RWPE2 (cell line): ENCODE data around the gene BMX.

Experiments used
- ATAC-seq: fragments of 200-7000 bp; cut with Tn5 transposase; 3 replicates; pipeline ENCODE4 v1.9.1; 2021; ENCODE audit warnings: low read depth
- DNase-seq: peaks from one replicate; pipeline ENCODE4 v3.0.0-alpha.2; 2020; ENCODE audit warnings: low spot score
- H3K27ac ChIP-seq: fragments of 450-650 bp; 2 replicates; pipeline ENCODE4 v1.5.1; 2017; ENCODE audit warnings: mild to moderate bottlenecking; ENCODE audit not compliant: poor library complexity, severe bottlenecking
- H3K27me3 ChIP-seq: fragments of 250-450 bp; sonication (Bioruptor Pico); 2 replicates; pipeline ENCODE4 v1.5.1; 2021; ENCODE audit warnings: mild to moderate bottlenecking, moderate library complexity; ENCODE audit not compliant: insufficient read depth, poor library complexity, severe bottlenecking
- H3K36me3 ChIP-seq: fragments of 250-450 bp; sonication (Bioruptor Pico); 2 replicates; pipeline ENCODE4 v1.5.1; 2020; ENCODE audit warnings: low read depth, mild to moderate bottlenecking, moderate library complexity
- H3K4me1 ChIP-seq: fragments of 250-450 bp; sonication (Bioruptor Pico); 2 replicates; pipeline ENCODE4 v1.5.1; 2021; ENCODE audit warnings: mild to moderate bottlenecking, moderate library complexity; ENCODE audit not compliant: insufficient read depth, poor library complexity, severe bottlenecking
- H3K4me3 ChIP-seq: fragments of 250-450 bp; sonication (Bioruptor Pico); 2 replicates; pipeline ENCODE4 v1.5.1; 2021; ENCODE audit warnings: mild to moderate bottlenecking, moderate library complexity; ENCODE audit not compliant: severe bottlenecking
- H3K9me3 ChIP-seq: fragments of 250-450 bp; sonication (Bioruptor Pico); 2 replicates; pipeline ENCODE4 v1.5.1; 2021; ENCODE audit warnings: mild to moderate bottlenecking, moderate library complexity; ENCODE audit not compliant: severe bottlenecking
- CTCF ChIP-seq: fragments of 450-650 bp; IDR thresholded peaks from one replicate; pipeline ENCODE4 v1.5.1; 2017; ENCODE audit warnings: mild to moderate bottlenecking, moderate library complexity; ENCODE audit not compliant: poor library complexity, severe bottlenecking

The BMX gene

GRCh38 chrX:15598026-15598425 lies 97.4 kb downstream of the BMX start:
- DNase-seq (no peak), ATAC-seq (no peak)
- H3K4me1 ChIP-seq = no peaks in the 10 kb centered on the region
- no peak overlapping the region for H3K27ac ChIP-seq
- no peaks in the 10 kb centered on the region for H3K27me3 ChIP-seq
- H3K9me3 ChIP-seq = no peaks in the 10 kb centered on the region
- H3K4me3 ChIP-seq = no peak overlapping the region
- H3K36me3 ChIP-seq = no peaks in the 10 kb centered on the region
- TF ChIP-seq CTCF = no peak

GRCh38 chrX:15599461-15599860 lies 98.9 kb downstream of the BMX start:
- Histone ChIP-seq H3K4me1 (no peaks in the 10 kb centered on the region), H3K4me3 (no peak overlapping the region), H3K27ac (no peak overlapping the region), H3K9me3 (no peaks in the 10 kb centered on the region), H3K36me3 (no peaks in the 10 kb centered on the region), H3K27me3 (no peaks in the 10 kb centered on the region)
- no peak for TF ChIP-seq CTCF
- ATAC-seq (no peak), DNase-seq (no peak)

- Histone ChIP-seq H3K9me3 (no peaks in the 10 kb centered on the region), H3K4me3 (no peak overlapping the region), H3K36me3 (no peaks in the 10 kb centered on the region), H3K27ac (no peak overlapping the region), H3K4me1 (no peaks in the 10 kb centered on the region), H3K27me3 (no peaks in the 10 kb centered on the region)
- no peak for ATAC-seq
- DNase-seq = no peak
- no peak for TF ChIP-seq CTCF
Observed at GRCh38 chrX:15600049-15600448, 99.4 kb downstream of the BMX start.

- H3K27me3 ChIP-seq = no peaks in the 10 kb centered on the region
- H3K36me3 ChIP-seq = no peaks in the 10 kb centered on the region
- no peak within 1 kb of the TSS for H3K27ac ChIP-seq
- no peak for TF ChIP-seq CTCF
- DNase-seq = no peak
- H3K4me1 ChIP-seq = no peaks in the 10 kb centered on the region
- no peak within 1 kb of the TSS for H3K4me3 ChIP-seq
- H3K9me3 ChIP-seq = no peaks in the 10 kb centered on the region
- no peak for ATAC-seq
Observed at GRCh38 chrX:15600745-15601144, 100.1 kb downstream of the BMX start, which contains the start of gene ACE2. TSS of gene ACE2 (minus strand) at chrX:15600960. CDS start at chrX:15600911, 49 bp downstream.

GRCh38 chrX:15601932-15602331 lies 101.3 kb downstream of the BMX start:
- TF ChIP-seq CTCF = no peak
- Histone ChIP-seq H3K27me3 (no peaks in the 10 kb centered on the region), H3K4me1 (no peaks in the 10 kb centered on the region), H3K36me3 (no peaks in the 10 kb centered on the region), H3K9me3 (no peaks in the 10 kb centered on the region), H3K27ac (no peak overlapping the region), H3K4me3 (no peak overlapping the region)
- no peak for ATAC-seq
- no peak for DNase-seq
